ENCODE results near the gene PXDN.
"Not testable (repeated sequence)": the region's sequence is repeated elsewhere in the genome, so short reads cannot be mapped to it uniquely, and the experiment has no call there.

PXDN gene

GRCh38 chr2:1680222-1681016, 63.9 kb downstream of the PXDN start:
- no peak for DNase-seq

- DNase-seq, result not testable (repeated sequence)
These were observed 64.8 kb downstream of the PXDN start for GRCh38 chr2:1679488-1680039.

- not testable (repeated sequence) for DNase-seq
These were observed 65.2 kb downstream of the PXDN start for GRCh38 chr2:1679065-1679464.

- DNase-seq, result no peak
These were observed 65.7 kb downstream of the PXDN start for GRCh38 chr2:1678609-1679008.

- no peak for DNase-seq
These were observed 66.5 kb downstream of the PXDN start for GRCh38 chr2:1677821-1678165.

- DNase-seq, result no peak
These were observed 67.1 kb downstream of the PXDN start for GRCh38 chr2:1676913-1677820.

GRCh38 chr2:1676091-1676912, 68.0 kb downstream of the PXDN start:
- no peak for DNase-seq

- DNase-seq, result no peak
These were observed 68.7 kb downstream of the PXDN start for GRCh38 chr2:1675633-1676032.

- DNase-seq, result no peak
These were observed 69.4 kb downstream of the PXDN start for GRCh38 chr2:1674766-1675397.

GRCh38 chr2:1674276-1674675, 70.0 kb downstream of the PXDN start:
- DNase-seq, result no peak

- no peak for DNase-seq
These were observed 71.0 kb downstream of the PXDN start for GRCh38 chr2:1673160-1673944.

GRCh38 chr2:1672738-1673137, 71.6 kb downstream of the PXDN start:
- no peak for DNase-seq

GRCh38 chr2:1671916-1672315, 72.4 kb downstream of the PXDN start:
- DNase-seq, result no peak

GRCh38 chr2:1670636-1671035, 73.7 kb downstream of the PXDN start:
- DNase-seq, result no peak

- DNase-seq, result no peak
These were observed 78.4 kb downstream of the PXDN start for GRCh38 chr2:1665761-1666505.

- no peak for DNase-seq
These were observed 79.6 kb downstream of the PXDN start for GRCh38 chr2:1664698-1665097.

- no peak for DNase-seq
These were observed 80.2 kb downstream of the PXDN start for GRCh38 chr2:1664076-1664605.

GRCh38 chr2:1663621-1664020, 80.7 kb downstream of the PXDN start:
- DNase-seq, result no peak

- no peak for DNase-seq
These were observed 81.6 kb downstream of the PXDN start for GRCh38 chr2:1662606-1663180.
